ENCODE measurements around the gene RNF17. TPM values are rescaled to one million over a fixed set of nuclear protein-coding genes. Genes with fewer than 3 reads are reported as not detected.

RNF17 gene
- total RNA-seq, 1 experiment from 2014 or later = not detected

- ChIA-PET RAD21 (ENCODE audit: low non-redundant PET in 1 of 2, low total read pairs in 2 of 2, uncharacterized antibody in 2 of 2, unreplicated experiment in 2 of 2) (no interaction called here), CTCF (no interaction called here), POLR2A (no interaction called here)
- no peak for DNase-seq (ENCODE audit: low read depth, low spot score)
- Histone ChIP-seq H3K27ac (ENCODE audit: low read depth, low read length) (no peak overlapping the region), H3K4me2 (ENCODE audit: low read length) (no peak overlapping the region), H3K27me3 (ENCODE audit: insufficient read depth, low read length) (no peaks in the 10 kb centered on the region), H3K4me1 (ENCODE audit: control insufficient read depth in 1 of 2, insufficient read depth in 2 of 2, low read length in 2 of 2) (peaks cover under 1 to 9% of the 10 kb centered on the region in 2 experiments), H3K79me2 (ENCODE audit: insufficient read depth, low read length) (peaks cover 77% of the 10 kb centered on the region), H3K4me3 (replicated peaks in 1 of 2; ENCODE audit: low read depth in 1 of 2, low read length in 2 of 2) (no peak overlapping the region), H3K9me3 (ENCODE audit: control insufficient read depth in 1 of 2, insufficient read depth in 1 of 2, low read depth in 1 of 2, low read length in 2 of 2) (no peaks in the 10 kb centered on the region), H4K20me1 (ENCODE audit: insufficient read depth) (no peaks in the 10 kb centered on the region), H2AFZ (ENCODE audit: low read depth, low read length, poor library complexity, severe bottlenecking) (no peak overlapping the region), H3K9me2 (ENCODE audit: insufficient read depth) (no peaks in the 10 kb centered on the region), H3K9ac (ENCODE audit: low read length) (no peak overlapping the region), H3K36me3 (ENCODE audit: control insufficient read depth in 1 of 2, insufficient read depth in 2 of 2, low read length in 2 of 2) (peaks cover 0 to 3% of the 10 kb centered on the region in 2 experiments; a peak in 2 of 4 replicates)
- ATAC-seq = no peak
- intact Hi-C loops (cut with micrococcal nuclease) = no loop called here
- BruUV-seq (replicated peaks) = no TSS peak
- no peak for TF ChIP-seq FOSL1 (IDR thresholded peaks at IDR 0.05; ENCODE audit: low read depth)
- no peak for TF ChIP-seq EGR1 (IDR thresholded peaks at IDR 0.05; ENCODE audit: low read depth)
- TF ChIP-seq ZFX (IDR thresholded peaks at IDR 0.05) = no peak
- no peak for TF ChIP-seq SP1 (IDR thresholded peaks at IDR 0.05; ENCODE audit: low read depth)
- no peak for TF ChIP-seq POLR2AphosphoS5 (IDR thresholded peaks at IDR 0.05; ENCODE audit: low read depth, low read length)
- no peak for TF ChIP-seq EZH2 (IDR thresholded peaks at IDR 0.05)
- TF ChIP-seq CBX3 (IDR thresholded peaks at IDR 0.05; ENCODE audit: low read depth) = no peak
- TF ChIP-seq ELF1 (IDR thresholded peaks at IDR 0.05; ENCODE audit: borderline replicate concordance, low read depth) = no peak
- TF ChIP-seq CTCF (IDR thresholded peaks at IDR 0.05 in 2 of 3, conservative IDR thresholded peaks at IDR 0.05 in 1 of 3; ENCODE audit: borderline replicate concordance in 1 of 3, insufficient read depth in 1 of 3, low read depth in 2 of 3, low read length in 2 of 3) = no peak
- no peak for TF ChIP-seq JUND (IDR thresholded peaks at IDR 0.05)
These were observed 152.5 kb downstream of the RNF17 start for GRCh38 chr13:24916464-24916863.

- no peak for DNase-seq (ENCODE audit: low read depth, low spot score)
- peaks cover 4 to 16% of the 10 kb centered on the region in 2 experiments; a peak in 2 of 4 replicates for H3K4me1 ChIP-seq (ENCODE audit: control insufficient read depth in 1 of 2, insufficient read depth in 2 of 2, low read length in 2 of 2)
- peaks cover 61% of the 10 kb centered on the region for H3K79me2 ChIP-seq (ENCODE audit: insufficient read depth, low read length)
- no peaks in the 10 kb centered on the region for H3K36me3 ChIP-seq (ENCODE audit: control insufficient read depth in 1 of 2, insufficient read depth in 2 of 2, low read length in 2 of 2)
- no peak overlapping the region for H3K9ac ChIP-seq (ENCODE audit: low read length)
- RAD21 ChIA-PET (ENCODE audit: low non-redundant PET in 1 of 2, low total read pairs in 2 of 2, uncharacterized antibody in 2 of 2, unreplicated experiment in 2 of 2) = no interaction called here
- no peaks in the 10 kb centered on the region for H3K9me3 ChIP-seq (ENCODE audit: control insufficient read depth in 1 of 2, insufficient read depth in 1 of 2, low read depth in 1 of 2, low read length in 2 of 2)
- no peaks in the 10 kb centered on the region for H3K9me2 ChIP-seq (ENCODE audit: insufficient read depth)
- H3K27me3 ChIP-seq (ENCODE audit: insufficient read depth, low read length) = no peaks in the 10 kb centered on the region
- no TSS peak for BruUV-seq (replicated peaks)
- POLR2A ChIA-PET = no interaction called here
- CTCF ChIA-PET = no interaction called here
- H3K27ac ChIP-seq (ENCODE audit: low read depth, low read length) = no peak overlapping the region
- intact Hi-C loops (cut with micrococcal nuclease) = no loop called here
- no peak for TF ChIP-seq ELF1 (IDR thresholded peaks at IDR 0.05; ENCODE audit: borderline replicate concordance, low read depth)
- no peak for TF ChIP-seq SIN3A (IDR thresholded peaks at IDR 0.05; ENCODE audit: low read depth)
- TF ChIP-seq ATF3 (IDR thresholded peaks at IDR 0.05) = no peak
- no peak for TF ChIP-seq EZH2phosphoT487 (IDR thresholded peaks at IDR 0.05; ENCODE audit: borderline replicate concordance)
- no peak for TF ChIP-seq EGR1 (IDR thresholded peaks at IDR 0.05; ENCODE audit: low read depth)
- TF ChIP-seq CTCF (IDR thresholded peaks at IDR 0.05 in 2 of 3, conservative IDR thresholded peaks at IDR 0.05 in 1 of 3; ENCODE audit: borderline replicate concordance in 1 of 3, insufficient read depth in 1 of 3, low read depth in 2 of 3, low read length in 2 of 3) = no peak
- TF ChIP-seq RAD21 (IDR thresholded peaks at IDR 0.05; ENCODE audit: low read depth) = no peak
- no peak for TF ChIP-seq POLR2A (IDR thresholded peaks at IDR 0.05; ENCODE audit: borderline replicate concordance, extremely low read depth, insufficient read depth, insufficient read length)
- peak overlapping the region; percentile 80; the same call in 1 of the 2 replicates for H3K4me2 ChIP-seq (ENCODE audit: low read length)
- no peak overlapping the region for H2AFZ ChIP-seq (ENCODE audit: low read depth, low read length, poor library complexity, severe bottlenecking)
- no peak for ATAC-seq
- no peaks in the 10 kb centered on the region for H4K20me1 ChIP-seq (ENCODE audit: insufficient read depth)
- H3K4me3 ChIP-seq (replicated peaks in 1 of 2; ENCODE audit: low read depth in 1 of 2, low read length in 2 of 2) = no peak overlapping the region
These were observed 157.0 kb downstream of the RNF17 start for GRCh38 chr13:24921003-24921402.
